Epithelial cell of proximal tubule (primary cell): ENCODE data around the gene TAF8. TPM values are rescaled to one million over a fixed set of nuclear protein-coding genes. Genes with fewer than 3 reads are reported as not detected.

Experiments
- DNase-seq: peaks from one replicate; pipeline ENCODE4 v3.0.0-alpha.2; 2011; ENCODE audit warnings: low read depth
- H3K4me3 ChIP-seq: 2 replicates; pipeline ENCODE4 v1.5.1; 2011; ENCODE audit warnings: low read depth, mild to moderate bottlenecking, low read length
- total RNA-seq: library from RNA; depleted of rRNA; stranded (reverse); fragments of >200 nt; gene quantifications from 2 replicates; pipeline ENCODE4 v1.2.3, GENCODE V29; 2015
- TF ChIP-seq, protein P1 (sequence below): conservative IDR thresholded peaks from 2 replicates; pipeline ENCODE4 v1.5.1; 2012; ENCODE audit warnings: low read depth, mild to moderate bottlenecking, low read length

TAF8 gene
- total RNA-seq, 1 donor from 2014 or later = 10.8 TPM

DNA sequence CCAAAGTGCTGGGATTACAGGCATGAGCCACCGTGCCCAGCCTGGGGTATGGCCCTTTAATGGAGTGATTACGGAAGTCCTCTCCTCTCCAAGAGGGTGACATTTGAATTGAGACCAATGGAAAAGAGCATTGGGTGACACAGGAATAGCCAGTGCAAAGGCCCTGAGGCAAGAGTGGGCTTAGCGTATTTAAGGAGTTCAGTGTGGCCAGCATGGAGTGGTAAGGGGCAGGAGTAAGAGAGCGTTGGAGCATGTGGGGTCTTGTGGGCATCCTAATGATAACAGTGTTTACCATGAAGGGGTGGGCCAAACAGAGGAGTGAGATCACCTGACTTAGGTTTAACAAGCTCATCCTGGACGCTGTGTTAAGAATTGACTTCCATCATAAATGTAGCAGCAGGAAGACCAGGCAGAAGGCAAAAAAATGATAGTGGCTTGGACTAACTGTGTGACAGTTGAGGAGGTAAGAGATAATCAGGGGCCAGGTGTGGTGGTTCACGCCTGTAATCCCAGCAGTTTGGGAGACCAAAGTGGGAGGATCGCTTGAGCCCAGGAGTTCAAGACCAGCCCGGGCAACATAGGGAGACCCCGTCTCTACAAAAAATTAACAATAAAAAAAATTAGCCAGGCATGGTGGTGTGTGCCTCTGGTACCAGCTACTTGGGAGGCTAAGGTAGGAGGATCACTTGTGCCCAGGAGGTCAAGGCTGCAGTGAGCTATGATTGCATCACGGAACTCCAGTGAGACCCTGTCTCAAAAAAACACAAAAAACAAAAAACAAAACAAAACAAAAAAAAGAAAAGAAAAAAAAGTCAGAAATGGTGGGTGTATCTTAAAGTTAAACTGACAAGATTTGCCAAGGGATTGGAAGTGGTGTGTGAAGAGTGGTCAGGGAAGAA is 40.7 kb downstream of the TAF8 start:
- H3K4me3 ChIP-seq = no peak overlapping the region
- DNase-seq = no peak
- TF ChIP-seq, protein P1, sequence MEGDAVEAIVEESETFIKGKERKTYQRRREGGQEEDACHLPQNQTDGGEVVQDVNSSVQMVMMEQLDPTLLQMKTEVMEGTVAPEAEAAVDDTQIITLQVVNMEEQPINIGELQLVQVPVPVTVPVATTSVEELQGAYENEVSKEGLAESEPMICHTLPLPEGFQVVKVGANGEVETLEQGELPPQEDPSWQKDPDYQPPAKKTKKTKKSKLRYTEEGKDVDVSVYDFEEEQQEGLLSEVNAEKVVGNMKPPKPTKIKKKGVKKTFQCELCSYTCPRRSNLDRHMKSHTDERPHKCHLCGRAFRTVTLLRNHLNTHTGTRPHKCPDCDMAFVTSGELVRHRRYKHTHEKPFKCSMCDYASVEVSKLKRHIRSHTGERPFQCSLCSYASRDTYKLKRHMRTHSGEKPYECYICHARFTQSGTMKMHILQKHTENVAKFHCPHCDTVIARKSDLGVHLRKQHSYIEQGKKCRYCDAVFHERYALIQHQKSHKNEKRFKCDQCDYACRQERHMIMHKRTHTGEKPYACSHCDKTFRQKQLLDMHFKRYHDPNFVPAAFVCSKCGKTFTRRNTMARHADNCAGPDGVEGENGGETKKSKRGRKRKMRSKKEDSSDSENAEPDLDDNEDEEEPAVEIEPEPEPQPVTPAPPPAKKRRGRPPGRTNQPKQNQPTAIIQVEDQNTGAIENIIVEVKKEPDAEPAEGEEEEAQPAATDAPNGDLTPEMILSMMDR = no peak

DNA sequence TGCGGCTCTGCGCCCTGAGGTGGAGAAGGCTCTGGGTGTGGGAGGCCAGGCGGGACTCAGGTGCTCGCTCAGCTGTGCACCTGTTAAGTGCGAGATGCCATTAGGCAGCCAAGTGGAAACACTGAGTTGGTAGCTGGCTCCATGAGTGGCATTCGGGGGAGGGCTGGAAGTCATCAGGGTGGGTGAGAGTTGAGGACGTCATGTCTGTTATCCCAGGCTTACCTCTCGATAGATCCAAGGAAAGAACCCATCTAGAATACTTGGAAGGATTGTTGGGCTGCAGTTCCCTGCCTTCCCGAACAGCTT is 41.3 kb downstream of the TAF8 start:
- DNase-seq = no peak
- TF ChIP-seq, protein P1 = no peak
- H3K4me3 ChIP-seq = no peak overlapping the region

DNA sequence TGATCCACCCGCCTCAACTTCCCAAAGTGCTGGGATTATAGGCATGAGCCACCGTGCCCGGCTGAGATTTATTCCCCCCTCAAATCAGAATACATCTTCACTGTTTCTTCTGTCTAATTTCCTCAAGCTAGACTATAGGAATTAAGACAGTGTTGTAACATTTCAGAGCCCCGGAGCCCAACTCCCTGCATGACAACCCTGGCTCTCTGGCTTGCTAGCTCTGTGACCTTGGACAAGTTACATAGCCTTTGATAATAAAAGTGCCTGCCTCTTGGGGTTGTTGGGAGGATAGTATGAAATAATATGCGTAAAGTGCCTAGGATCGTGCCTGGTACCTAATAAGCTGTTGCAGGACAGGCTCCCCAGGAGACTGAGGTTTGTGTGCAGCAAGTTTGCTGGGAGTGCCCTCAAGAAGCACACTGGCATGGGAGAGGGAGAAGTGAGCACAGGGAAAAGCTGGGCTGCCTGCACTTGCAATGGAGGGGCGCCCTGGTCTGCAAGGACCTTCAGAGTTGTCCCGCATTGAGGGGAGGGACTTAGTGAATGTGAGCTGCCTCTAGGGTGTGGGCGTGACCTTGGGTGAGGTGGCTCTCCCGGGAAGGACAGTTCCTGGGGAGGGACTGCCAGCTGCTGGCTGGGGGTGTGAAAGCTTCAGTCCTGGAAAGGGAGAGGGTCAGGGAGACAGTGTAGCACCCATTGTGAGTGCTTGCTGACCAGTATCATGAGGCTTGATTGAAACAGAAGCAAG is 43.4 kb downstream of the TAF8 start:
- TF ChIP-seq, protein P1 = no peak
- H3K4me3 ChIP-seq = no peak overlapping the region
- no peak for DNase-seq

DNA sequence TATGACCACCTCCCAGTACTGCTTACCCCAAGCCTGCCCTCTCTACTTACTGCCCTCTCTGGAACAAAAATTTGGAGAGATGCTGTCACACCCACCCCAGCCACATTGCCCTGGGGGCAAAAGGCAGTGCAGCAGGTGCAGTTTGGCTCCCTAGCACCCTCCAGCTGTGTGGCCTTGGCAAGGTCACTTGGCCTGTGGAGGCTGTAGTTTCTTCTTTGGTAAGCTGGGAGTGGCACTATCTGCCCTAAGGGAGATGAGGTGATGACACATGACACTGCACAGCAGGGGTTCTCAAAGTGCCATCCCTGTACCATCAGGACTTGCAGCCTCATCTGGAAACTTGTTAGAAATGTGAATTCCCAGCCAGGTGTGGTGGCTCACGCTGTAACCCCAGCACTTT is 44.8 kb downstream of the TAF8 start:
- no peak overlapping the region for H3K4me3 ChIP-seq
- DNase-seq = no peak
- TF ChIP-seq, protein P1 = no peak

DNA sequence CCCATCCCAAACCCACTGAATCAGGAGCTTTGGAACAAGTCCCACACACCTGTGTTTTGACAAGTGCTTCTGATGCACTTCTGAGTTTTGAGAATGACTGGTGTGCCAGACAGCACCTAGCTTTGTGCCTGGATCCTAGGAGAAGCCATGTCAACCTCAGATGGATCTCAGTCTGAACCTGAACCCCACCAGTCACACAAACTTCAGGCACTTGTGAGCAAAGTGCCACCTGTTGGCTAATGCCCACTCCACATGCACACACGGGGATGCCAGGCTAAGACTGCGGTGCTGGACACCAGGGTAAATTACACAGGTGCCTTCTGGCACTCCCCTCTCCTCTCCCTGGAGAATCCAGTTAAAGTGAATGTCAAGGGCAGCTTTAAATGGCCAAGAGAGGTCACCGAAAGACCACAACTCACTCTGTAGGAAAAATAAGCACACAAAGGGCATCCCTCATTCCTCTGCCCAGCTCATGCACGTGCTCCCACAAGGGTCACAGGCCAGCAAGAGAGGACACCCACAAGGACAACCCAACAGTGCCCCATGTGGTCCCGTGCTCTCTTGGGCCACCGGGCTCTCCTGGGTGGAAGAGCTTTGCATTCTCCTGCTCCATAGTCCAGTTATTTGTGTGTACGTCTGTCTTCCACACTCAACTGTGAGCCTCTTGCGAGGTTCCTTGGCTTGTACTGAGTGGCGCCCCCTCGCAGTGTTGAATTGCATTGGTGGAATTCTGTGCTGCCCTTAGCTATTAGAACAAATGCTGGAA is 45.6 kb downstream of the TAF8 start:
- no peak overlapping the region for H3K4me3 ChIP-seq
- no peak for DNase-seq
- TF ChIP-seq, protein P1 = peak; percentile 18

DNA sequence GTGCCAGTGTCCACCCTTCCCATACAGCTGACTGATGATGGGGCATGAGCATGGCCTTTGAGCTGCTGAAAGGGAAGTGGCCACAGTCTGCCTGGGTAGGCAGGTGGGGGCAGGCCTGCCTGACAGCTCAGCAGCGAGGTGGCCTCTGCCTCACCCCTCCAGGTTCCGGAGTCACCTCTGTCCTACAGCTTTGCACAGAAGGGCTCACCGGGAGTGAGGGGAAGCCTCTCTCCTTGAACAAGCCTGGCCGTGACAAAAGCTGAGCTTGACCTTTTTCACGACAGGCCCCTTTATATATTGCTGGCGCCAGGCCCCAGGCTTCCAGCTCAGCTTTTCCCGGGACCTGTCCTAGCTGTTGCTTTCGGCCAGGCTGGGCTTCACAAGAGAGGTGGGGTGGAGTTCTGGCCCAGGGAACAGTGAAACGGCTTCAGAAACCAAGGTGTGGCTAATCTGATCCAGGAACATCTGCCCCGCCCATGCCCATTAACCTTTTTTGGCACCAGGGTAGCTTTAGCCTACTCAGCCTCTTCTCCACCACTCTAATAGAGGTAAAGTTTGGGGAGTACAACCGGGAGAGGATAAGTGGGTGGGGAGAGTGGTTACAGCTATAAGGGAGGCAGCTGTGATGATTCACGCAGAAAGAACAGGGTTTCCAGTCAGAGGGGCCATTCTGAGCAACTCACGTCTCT is 49.2 kb downstream of the TAF8 start:
- TF ChIP-seq, protein P1 = no peak
- no peak overlapping the region for H3K4me3 ChIP-seq
- no peak for DNase-seq
